GM18868 (cell line): Measurements from ENCODE around the gene ZNF827.

Experiments used
- ATAC-seq: cut with Tn5 transposase; IDR thresholded peaks from one replicate; pipeline ENCODE4 v1.9.1; 2021; ENCODE audit warnings: mild to moderate bottlenecking, moderate library complexity; ENCODE audit not compliant: unreplicated experiment

ZNF827 gene

DNA sequence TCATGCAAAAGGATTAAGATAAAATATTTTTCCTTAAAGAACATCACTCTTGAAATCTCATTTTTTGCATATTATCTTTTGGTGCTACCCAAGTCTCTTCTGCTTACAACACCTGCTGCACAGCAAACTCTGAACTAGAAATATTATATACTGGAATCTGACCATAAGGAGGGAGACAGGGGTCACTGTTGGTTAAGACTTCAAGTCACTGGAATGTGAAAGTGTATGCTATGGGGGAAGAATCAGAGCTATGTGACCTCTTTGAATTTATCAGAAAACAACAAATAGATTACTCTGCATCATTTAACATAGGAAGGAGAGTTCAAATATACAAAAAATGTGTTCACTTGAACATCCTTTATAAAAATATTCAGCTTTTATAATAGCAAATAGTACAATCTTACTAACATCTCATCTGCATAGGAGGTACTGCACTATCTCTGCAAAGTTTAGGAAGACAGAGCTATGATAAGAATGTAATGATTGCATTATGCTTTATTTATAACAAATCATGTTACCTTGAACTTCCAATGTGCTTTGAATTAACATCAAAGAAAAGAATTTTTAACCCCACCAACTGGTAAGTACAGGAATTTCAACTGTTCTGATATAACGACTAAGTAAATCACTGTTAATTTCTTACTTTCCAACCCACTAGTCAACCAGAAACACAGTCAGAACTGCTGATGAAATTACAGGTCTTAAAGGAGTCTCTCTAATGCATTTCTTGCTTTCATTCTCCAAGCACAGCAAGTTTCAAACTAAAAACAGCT lies 69.8 kb downstream of the ZNF827 start:
- peak; percentile 71 for ATAC-seq

DNA sequence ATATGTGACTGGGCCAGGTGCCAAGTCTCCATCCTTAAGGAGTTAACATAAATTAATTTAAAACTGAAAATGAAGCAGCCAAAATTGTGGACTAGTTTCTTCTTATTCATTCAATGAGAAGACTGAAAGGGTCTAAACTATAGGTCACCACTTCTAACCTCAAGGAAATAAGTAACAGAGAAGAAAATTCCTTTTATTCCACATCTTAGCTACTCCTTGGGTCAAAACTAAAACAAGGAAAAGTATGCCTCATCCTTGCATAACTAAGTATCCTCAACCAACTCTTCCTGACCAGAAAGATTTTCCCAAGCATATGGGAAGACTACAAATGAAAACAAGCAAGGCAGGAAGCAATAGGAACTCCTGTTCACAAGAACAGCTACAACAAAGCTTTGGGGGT lies 71.2 kb downstream of the ZNF827 start:
- no peak for ATAC-seq

DNA sequence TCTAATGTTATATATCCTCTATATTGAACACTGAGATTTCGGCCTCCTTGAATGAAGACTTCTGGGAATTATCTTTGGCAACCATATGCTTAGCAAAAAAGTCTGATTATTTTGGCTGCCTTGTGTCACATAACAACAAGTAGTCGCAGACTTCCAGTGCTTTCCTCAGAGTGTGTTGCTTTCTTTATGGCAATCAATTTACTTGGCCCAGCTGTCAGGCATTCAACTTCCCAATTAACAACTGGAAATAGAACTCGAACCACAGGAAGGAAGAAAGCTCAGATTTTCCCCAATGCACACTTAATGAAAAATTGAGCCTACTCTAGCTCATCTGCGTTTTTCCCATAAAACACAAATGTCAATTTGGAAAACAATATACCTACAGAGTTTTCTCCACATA lies 71.6 kb downstream of the ZNF827 start:
- no peak for ATAC-seq

DNA sequence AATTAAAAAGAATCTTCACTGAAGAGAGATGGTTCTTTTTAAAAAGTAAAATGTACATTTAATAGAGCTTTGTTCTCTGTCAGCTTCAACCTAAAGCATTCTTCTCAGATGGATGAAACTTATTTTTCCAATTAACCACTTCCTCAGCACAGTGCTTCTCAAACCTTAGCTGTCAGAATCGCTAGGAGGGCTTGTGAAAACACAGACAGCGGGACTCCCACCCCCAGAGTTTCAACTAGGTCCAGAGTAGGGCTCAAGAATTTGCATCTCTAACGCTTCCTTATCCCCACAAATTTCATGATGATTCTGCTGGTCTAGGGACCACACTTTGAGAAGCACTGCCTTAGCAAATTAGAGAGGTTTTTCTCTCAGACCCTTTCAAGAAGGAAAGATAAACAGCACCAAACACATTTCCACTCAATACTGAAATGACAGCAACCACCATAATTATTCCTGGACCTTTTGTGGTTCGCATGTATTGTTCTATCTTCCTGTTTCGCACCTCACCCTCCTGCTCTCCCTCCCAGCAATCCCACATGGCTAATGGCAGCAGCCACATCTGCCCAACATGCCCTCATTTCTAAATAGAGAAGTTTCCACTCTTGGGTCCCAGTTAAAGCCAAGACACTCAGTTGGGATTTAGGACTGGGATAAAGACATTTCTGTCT lies 73.2 kb downstream of the ZNF827 start:
- peak; percentile 48 for ATAC-seq

DNA sequence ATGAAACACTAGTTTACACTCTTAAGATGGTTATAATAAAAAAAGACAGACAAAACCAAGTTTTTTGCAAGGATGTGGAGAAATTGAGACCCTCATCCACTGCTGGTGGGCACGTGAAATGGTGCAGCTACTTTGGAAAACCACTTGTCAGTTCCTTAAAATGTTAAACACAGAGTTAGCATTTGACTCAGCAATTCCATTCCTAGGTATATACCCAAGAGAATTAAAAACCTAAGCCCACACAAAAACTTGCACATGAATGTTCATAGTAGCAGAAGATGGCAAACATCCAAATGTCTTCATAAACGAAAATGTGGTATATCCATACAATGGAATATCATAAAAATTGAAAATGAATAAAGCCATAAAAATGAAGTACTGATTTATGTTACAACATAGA lies 75.4 kb downstream of the ZNF827 start:
- ATAC-seq, result no peak

DNA sequence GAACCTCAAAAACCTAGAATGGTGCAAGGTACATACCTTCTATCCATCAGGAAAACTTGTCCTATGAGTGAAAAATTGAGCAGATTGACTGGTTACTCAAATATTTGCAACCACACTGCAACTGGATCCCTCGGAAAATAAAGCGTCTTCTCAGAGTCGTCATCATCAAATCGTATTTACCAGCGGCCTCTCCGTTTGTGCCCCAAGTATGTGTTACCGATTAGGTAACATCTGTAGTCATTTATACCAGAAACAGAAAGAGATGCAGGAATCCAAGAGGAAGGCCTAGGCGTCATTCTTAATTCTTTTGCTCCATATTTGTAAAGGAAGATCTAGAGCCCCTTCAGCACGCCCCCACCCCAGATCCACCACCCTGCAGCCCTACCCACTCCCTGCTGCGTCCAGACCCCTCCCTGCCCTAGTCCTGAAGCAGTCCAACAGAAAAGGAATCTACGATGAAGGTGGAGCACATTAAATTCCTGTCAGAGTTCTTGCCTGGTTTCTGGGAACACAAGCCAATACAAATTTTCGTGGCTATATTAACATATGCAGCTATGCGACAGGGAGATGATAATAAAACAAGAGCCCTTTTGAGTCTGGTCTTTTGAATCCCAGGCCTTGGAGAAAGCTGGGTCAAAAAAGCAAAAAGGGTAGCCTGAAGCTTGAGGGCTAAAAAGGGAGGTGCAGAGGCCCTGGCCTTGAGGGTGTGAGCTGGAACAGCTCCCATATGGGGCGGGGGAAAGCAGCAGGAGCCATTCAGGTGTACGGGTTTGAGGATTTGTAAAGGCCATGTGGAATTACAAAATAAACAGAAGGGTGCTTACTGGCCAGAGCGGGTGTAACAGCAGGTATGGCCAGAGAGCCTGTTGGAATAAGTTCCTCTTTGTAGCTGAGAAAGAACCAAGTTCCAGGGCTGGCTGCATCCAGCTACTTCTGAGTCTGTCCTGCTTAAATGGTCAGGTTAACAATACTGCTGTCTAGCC lies 77.0 kb downstream of the ZNF827 start:
- no peak for ATAC-seq

DNA sequence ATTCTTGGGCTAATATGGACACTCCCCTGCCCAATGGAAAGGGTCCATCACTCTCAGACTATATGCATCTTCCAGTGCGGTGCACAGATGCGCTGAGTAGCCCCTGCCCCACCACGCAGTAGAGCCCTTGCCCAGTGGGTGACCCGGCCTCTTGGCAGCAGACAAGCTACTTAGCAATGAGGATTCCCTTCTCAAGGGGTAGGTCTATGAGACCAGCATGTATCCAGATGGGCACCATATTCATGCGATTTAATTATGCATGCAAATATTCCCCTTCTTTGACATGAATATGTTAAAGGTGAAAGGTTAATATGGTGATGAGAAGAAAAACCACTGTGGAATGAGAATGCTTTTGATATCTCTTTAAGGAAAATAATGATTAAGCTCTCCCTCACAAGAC lies 77.7 kb downstream of the ZNF827 start:
- no peak for ATAC-seq

DNA sequence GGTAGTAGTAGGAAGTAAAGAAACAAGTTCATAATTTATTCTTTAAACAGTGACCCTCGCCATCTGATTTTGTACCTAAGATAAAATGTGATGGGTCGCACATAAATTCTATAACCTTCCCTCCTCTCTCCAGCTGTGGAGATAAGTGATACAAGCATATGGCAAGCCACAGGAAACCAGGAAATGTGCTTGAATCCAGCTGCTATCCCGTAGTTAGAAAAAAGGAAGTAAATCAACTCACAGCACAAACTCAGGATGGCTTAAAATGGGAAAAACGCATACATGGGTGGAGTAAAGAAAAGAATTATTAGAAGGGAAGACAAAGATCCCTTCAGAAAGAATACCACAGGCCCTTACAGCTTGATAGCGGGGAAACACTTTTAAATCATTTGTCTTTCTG lies 78.2 kb downstream of the ZNF827 start:
- no peak for ATAC-seq

DNA sequence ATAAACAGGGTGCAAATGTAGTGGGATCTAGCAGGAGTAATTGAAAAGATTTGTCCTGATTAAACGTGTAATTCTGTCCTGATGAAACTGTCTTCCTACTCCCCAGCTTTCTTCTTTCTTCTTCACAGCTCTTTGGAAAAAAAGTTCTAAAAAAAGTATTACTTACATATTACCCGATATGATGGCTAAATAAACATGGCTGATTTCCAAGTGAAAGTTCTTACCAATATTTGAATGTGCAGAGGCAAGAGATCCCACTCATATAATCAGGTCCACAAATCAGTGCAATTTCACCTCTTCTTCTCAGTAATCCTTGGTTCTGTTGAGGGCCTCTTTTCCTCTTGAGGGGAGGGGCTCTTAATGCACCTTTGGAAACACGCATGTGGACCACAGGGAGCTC lies 78.7 kb downstream of the ZNF827 start:
- ATAC-seq, result no peak

DNA sequence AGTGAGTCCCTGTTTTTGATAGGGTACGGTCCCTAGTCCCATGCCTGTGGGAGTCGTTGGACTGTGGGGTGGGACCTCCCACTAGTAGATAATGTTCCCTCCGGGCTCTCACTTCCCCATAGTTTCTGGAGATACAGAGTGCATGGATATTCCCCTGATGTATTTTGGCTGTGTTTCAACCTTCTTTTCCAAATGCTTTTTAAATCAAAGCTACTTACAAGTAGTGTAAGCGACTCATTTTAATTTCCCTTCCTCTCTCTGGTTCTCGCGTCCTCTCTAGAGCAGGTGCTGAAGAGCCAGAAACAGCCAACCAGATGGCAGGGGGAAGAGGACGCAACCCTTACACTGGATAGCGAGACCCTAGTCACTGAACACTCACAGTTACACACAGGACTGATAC lies 79.2 kb downstream of the ZNF827 start:
- no peak for ATAC-seq

DNA sequence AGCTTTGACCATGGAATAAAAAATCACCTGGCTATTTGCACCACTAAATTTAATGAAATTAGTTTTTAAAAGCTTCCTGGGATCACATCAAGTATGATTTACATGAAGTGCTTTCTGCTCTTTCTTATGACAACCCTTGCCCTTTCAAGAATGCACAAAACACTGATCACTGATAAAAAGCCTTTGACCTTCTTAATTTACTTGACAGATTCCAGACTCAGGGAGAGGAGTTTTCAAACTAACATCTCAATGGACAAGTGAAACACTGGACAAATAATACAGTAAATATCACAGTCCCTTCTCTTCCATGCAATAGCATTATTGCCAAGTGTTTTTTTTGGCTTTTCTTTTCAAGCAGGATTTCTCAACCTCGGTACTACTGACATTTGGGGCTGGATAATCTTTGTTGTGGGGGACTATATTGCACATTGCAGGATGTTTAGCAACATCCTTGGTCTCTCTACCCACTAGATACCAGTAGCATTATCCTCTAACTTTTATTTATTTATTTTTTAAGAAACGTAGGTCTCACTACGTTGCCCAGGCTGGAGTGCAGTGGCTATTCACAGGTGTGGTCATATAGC lies 86.3 kb downstream of the ZNF827 start:
- ATAC-seq, result no peak

DNA sequence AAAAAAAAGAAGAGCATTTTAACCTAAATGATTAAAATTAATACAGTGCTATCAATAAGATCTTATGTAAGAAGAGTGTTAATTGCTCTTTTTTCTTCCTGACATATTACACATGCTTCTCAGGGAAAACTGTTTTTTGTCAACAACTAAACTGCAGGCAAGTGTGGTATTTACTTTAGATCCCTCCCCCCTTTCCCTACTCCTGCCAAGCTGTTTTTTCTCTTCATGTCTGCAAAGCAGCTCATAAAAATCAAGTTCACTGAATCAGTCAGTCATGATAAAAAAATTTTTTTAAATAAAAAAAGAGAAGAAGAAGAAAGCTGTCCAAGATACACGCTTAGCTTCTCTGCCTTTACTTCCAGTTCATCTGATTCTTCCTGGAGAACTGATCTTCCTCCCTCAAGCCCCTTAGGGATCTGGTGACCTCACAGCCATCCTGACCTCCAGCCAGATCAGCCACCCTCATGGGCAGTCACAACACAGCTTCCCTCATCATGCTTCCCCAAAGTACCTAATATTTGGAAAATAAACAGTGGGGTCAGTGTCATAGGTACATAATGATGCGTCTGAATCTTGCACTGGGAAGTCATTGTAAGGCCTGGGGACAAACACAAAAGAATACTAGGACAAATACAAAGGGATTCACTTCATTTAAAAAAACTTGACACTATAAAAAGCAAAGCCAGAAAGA lies 87.0 kb downstream of the ZNF827 start:
- no peak for ATAC-seq

DNA sequence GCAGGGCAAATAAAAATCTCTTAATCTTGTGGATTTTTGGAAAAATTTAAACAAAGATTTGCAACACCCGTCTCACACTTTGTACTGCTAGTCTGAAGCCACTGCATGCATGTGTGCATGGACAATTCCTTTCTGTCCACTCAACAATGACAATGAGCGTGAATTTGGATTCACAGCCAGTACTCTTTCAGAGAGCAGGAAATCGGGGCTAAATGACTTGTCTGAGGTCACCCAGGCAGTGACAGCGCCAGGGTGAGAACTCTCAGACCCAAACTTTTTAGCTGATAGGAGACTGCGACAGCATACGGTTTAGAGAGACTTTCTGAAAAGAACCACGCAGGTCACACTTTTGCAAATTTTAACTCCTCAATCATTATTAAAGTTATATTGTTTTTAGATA lies 90.9 kb downstream of the ZNF827 start:
- no peak for ATAC-seq

DNA sequence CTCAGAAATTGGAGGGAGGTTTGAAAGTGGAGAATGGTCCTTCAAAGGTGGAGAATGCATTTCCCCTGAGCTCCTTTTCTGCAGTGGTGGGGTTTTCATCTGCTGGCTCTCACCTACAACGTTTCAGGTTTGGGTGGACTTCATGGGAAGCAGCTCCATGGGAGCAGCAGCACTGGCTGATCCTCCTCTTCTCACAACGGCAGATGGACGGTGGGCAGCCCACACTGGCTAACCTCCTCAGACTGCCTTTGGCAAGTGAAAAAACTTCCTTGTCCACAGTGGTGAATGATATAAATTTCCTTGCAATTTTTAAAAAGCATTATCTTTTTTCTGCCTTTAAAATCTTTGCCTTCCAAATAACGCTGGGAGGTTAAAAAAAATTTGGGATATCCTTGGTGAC lies 93.5 kb downstream of the ZNF827 start:
- no peak for ATAC-seq

DNA sequence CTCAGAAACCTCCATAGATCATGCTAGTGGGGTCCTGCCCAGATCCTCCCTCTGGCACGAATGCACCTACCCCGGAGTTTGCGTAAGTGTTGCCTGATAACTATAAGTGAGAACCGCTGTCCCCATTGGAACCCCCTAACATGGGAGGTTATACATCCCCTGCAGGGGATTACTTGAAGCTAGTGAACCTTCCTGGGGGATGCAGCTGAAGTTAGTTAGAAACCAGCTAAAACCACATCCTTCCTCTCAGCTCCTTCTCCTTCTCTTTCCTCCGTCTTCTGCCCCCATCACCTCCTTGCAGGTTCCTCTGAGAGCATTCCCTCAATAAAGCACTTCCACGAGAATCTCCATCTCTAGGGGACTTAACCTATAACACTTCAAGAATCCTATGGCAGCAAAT lies 95.0 kb downstream of the ZNF827 start:
- no peak for ATAC-seq

DNA sequence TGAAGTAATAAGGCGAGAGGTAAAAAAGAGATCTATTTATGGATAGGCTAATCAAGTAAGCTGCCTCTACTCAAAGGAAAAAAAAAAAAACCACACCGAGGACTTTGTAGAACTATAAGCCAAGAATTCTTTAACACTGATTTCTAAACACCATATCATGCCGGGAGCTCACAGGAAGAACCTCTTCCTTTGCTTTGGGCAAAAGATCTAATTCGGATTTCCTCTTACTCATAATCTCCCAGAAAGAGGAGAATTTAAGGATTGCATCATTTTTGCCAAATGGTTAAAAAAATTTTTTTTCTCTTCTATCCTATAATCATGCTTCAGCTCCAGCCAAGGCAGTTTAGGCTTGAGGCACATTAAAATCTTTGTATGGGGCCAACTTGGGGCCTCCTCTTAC lies 95.5 kb downstream of the ZNF827 start:
- no peak for ATAC-seq

DNA sequence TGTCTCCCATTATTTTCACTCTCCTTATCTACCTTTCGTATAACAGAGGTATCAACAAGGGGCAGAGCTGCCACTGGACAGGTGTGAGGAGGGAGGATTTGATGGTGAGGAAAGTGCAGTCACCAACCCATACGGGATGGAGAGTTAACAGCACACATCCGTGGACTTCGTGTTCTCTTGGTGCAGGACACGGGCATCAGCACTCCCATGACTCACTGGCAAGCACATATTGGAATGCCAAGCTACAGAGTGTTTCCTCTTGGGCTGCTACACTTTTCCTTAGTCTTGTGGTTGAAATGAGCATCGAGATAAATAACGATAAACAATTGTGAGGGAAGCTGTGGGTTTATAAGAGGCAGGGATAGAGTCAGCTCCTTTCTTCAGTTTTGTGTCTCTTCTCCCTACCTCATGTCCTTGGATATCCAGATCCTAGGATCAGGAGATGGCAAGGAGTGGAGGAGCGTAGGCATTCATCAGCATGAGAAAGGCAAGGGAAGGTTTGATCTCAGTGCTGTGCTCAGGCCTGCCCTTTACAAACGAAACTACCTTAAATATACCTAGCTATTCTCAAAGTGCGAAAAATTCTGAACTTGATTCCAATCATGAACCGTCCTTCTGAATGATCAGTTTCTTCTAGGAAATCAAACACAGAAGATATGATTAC lies 96.3 kb downstream of the ZNF827 start:
- ATAC-seq, result no peak

DNA sequence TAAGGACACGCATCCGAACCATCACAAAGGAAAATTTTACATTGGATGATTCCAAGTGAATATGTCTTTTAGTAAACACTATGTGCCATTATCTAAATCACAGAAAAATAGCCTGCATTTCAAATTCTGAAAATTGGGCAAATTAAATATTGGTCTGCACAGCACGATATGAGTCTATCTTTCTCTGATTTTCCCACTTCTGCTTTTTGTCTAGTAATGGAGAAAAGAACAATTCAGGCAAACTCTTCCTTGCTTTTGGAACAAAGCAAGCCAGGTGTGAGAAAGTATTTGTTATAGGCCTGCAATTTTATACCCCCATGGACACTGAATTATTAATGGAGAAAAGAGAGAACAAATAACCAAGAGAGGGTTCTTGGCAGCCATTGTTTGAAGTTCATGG lies 97.8 kb downstream of the ZNF827 start:
- no peak for ATAC-seq

DNA sequence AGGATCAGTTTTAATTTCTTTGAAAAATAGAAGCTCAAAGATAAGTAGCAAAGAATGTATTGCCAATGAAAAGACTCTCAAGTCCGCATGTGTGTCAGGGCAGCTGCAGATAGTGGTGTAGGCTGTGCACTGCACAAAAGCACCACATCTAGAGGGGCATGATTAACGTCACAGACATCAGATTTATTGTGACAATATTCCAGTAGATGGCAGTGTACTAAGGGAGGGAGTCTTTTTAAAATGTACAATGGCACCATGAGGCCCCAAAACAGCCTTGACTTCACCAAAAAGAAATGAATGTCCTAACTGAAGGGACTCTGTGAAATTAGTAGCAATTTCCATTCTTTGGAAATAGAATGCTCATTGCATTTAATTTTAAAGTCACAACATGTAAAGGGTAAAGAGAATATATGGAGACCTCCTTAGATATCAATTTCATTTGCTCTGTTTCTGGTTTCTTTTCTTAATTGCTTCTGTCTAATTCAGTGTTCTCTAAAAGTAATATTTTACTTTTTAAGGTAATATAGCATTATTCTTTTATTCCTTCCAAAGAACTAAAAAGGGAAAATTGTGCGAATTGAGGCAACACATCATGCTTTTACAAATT lies 98.4 kb downstream of the ZNF827 start:
- peak; percentile 88 for ATAC-seq

DNA sequence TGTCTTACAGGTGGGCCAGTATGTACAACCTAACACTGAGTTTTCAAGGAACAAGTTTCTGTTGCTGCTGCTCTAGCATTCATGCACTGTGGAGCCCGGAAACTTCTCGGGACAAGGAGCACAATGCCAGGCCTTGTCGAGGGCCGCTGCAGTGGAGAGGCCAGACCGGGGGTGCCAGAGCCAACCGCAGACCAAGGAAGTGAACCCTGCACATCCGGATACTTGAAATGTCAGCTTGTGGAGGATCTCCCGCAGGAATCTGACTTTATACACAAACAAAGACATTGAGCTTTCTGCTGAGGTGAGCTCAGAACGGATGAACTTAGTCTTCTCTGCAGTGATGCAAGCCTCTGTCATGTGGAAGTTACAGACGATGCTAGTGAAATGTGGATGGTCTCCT lies 99.5 kb downstream of the ZNF827 start:
- ATAC-seq, result no peak
